ENCODE data around the gene PLXND1. TPM values are rescaled to one million over a fixed set of nuclear protein-coding genes. Genes with fewer than 3 reads are reported as not detected.

PLXND1 gene
- total RNA-seq, 1 donor from 2014 or later: 1.7 TPM

DNA sequence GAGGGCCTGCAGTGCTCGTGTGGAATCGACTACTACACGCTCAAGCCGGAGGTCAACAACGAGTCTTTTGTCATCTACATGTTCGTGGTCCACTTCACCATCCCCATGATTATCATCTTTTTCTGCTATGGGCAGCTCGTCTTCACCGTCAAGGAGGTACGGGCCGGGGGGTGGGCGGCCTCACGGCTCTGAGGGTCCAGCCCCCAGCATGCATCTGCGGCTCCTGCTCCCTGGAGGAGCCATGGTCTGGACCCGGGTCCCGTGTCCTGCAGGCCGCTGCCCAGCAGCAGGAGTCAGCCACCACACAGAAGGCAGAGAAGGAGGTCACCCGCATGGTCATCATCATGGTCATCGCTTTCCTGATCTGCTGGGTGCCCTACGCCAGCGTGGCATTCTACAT is 74.2 kb downstream of the PLXND1 start:
- Mint-ChIP-seq H3K27me3 (ENCODE audit: insufficient read depth) (peaks cover 3% of the 10 kb centered on the region), H3K9me3 (no peaks in the 10 kb centered on the region), H3K27ac (no peak overlapping the region), H3K4me3 (no peak overlapping the region), H3K36me3 (ENCODE audit: low read depth) (no peaks in the 10 kb centered on the region), H3K4me1 (ENCODE audit: low read depth) (no peaks in the 10 kb centered on the region)
- intact Hi-C loops (cut with micrococcal nuclease): no loop called here
- DNase-seq (ENCODE audit: low spot score): no peak

- no peak for DNase-seq (ENCODE audit: low spot score)
- intact Hi-C loops (cut with micrococcal nuclease): no loop called here
- H3K4me1 Mint-ChIP-seq (ENCODE audit: low read depth): no peaks in the 10 kb centered on the region
- no peaks in the 10 kb centered on the region for H3K9me3 Mint-ChIP-seq
- H3K27ac Mint-ChIP-seq: no peak overlapping the region
- no peak overlapping the region for H3K4me3 Mint-ChIP-seq
- no peaks in the 10 kb centered on the region for H3K27me3 Mint-ChIP-seq (ENCODE audit: insufficient read depth)
- H3K36me3 Mint-ChIP-seq (ENCODE audit: low read depth): no peaks in the 10 kb centered on the region
Measured at GRCh38 chr3:129531699-129532098, 74.8 kb downstream of the PLXND1 start.

DNA sequence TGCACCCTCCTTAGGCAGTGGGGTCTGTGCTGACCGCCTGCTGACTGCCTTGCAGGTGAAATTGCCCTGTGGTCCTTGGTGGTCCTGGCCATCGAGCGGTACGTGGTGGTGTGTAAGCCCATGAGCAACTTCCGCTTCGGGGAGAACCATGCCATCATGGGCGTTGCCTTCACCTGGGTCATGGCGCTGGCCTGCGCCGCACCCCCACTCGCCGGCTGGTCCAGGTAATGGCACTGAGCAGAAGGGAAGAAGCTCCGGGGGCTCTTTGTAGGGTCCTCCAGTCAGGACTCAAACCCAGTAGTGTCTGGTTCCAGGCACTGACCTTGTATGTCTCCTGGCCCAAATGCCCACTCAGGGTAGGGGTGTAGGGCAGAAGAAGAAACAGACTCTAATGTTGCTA is 75.7 kb downstream of the PLXND1 start:
- no peaks in the 10 kb centered on the region for H3K36me3 Mint-ChIP-seq (ENCODE audit: low read depth)
- H3K4me3 Mint-ChIP-seq: no peak overlapping the region
- no peaks in the 10 kb centered on the region for H3K4me1 Mint-ChIP-seq (ENCODE audit: low read depth)
- no peaks in the 10 kb centered on the region for H3K27me3 Mint-ChIP-seq (ENCODE audit: insufficient read depth)
- H3K9me3 Mint-ChIP-seq: no peaks in the 10 kb centered on the region
- H3K27ac Mint-ChIP-seq: no peak overlapping the region
- no peak for DNase-seq (ENCODE audit: low spot score)
- intact Hi-C loops (cut with micrococcal nuclease): no loop called here

- H3K4me3 Mint-ChIP-seq: no peak overlapping the region
- H3K27ac Mint-ChIP-seq: no peak overlapping the region
- no peaks in the 10 kb centered on the region for H3K36me3 Mint-ChIP-seq (ENCODE audit: low read depth)
- intact Hi-C loops (cut with micrococcal nuclease): no loop called here
- DNase-seq (ENCODE audit: low spot score): no peak
- H3K4me1 Mint-ChIP-seq (ENCODE audit: low read depth): no peaks in the 10 kb centered on the region
- H3K9me3 Mint-ChIP-seq: no peaks in the 10 kb centered on the region
- H3K27me3 Mint-ChIP-seq (ENCODE audit: insufficient read depth): no peaks in the 10 kb centered on the region
Measured at GRCh38 chr3:129530251-129530791, 76.2 kb downstream of the PLXND1 start.

- H3K27me3 Mint-ChIP-seq (ENCODE audit: insufficient read depth): no peaks in the 10 kb centered on the region
- intact Hi-C loops (cut with micrococcal nuclease): no loop called here
- H3K9me3 Mint-ChIP-seq: no peaks in the 10 kb centered on the region
- H3K4me3 Mint-ChIP-seq: no peak overlapping the region
- H3K36me3 Mint-ChIP-seq (ENCODE audit: low read depth): no peaks in the 10 kb centered on the region
- no peak for DNase-seq (ENCODE audit: low spot score)
- no peak overlapping the region for H3K27ac Mint-ChIP-seq
- H3K4me1 Mint-ChIP-seq (ENCODE audit: low read depth): no peaks in the 10 kb centered on the region
Measured at GRCh38 chr3:129529436-129530210, 76.9 kb downstream of the PLXND1 start.

GRCh38 chr3:129528589-129529100 is 77.8 kb downstream of the PLXND1 start, which contains the start of gene RHO:
RHO (plus strand) TSS chr3:129528639; CDS start chr3:129528734, 95 bp downstream.
- Mint-ChIP-seq H3K36me3 (ENCODE audit: low read depth) (no peaks in the 10 kb centered on the region), H3K4me1 (ENCODE audit: low read depth) (no peaks in the 10 kb centered on the region), H3K27me3 (ENCODE audit: insufficient read depth) (no peaks in the 10 kb centered on the region), H3K4me3 (no peak within 1 kb of the TSS), H3K27ac (no peak within 1 kb of the TSS), H3K9me3 (no peaks in the 10 kb centered on the region)
- no peak for DNase-seq (ENCODE audit: low spot score)
- intact Hi-C loops (cut with micrococcal nuclease): no loop called here

DNA sequence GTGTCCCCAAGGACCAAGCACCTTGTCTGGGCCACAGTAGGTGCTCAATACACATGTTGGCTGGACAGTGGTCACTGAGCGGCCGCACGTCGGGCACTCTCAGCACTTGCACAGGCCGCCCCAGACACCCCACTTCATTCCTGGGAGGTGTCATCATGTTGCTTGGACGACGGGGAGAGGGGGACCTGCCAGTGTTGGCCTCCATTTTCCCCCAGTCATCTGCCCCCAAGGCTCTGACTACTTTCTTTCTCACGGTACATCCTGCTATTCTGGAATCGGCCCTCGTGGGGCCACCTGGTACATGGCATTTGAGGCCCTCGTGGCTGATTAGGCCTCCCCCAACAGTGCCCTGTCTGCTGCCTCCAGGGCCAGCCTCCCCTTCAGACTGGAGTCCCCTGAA is 79.2 kb downstream of the PLXND1 start:
- no peak overlapping the region for H3K4me3 Mint-ChIP-seq
- no peaks in the 10 kb centered on the region for H3K36me3 Mint-ChIP-seq (ENCODE audit: low read depth)
- DNase-seq (ENCODE audit: low spot score): no peak
- intact Hi-C loops (cut with micrococcal nuclease): no loop called here
- no peaks in the 10 kb centered on the region for H3K27me3 Mint-ChIP-seq (ENCODE audit: insufficient read depth)
- H3K4me1 Mint-ChIP-seq (ENCODE audit: low read depth): no peaks in the 10 kb centered on the region
- H3K9me3 Mint-ChIP-seq: no peaks in the 10 kb centered on the region
- no peak overlapping the region for H3K27ac Mint-ChIP-seq

DNA sequence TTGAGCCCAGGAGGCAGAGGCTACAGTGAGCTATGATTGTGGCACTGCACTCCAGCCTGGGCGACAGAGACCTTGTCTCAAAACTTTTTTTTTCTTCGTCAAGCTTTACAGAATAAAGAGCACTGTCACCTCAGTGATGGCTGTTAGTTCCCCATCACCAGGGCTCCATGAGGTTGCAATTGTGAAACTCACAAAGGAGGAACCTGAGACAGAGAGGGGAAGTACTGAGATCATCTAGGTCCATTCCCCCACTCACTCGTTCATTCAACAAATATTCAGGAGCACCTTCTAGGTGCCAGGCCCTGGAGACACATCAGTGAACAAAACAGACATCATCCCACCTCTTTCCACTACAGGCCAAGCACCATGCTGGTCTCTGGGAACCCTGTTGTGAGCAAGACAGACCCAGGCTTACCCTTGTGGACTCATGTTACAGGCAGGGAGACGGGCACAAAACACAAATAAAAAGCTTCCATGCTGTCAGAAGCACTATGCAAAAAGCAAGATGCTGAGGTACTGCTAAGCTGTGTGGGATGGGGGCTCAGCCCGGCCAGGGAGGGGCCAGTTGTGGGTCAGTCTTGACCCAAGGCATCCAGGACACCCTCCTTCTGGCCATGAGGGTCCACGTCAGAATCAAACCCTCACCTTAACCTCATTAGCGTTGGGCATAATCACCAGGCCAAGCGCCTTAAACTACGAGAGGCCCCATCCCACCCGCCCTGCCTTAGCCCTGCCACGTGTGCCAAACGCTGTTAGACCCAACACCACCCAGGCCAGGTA is 80.2 kb downstream of the PLXND1 start:
- no peaks in the 10 kb centered on the region for H3K4me1 Mint-ChIP-seq (ENCODE audit: low read depth)
- no peaks in the 10 kb centered on the region for H3K27me3 Mint-ChIP-seq (ENCODE audit: insufficient read depth)
- H3K9me3 Mint-ChIP-seq: no peaks in the 10 kb centered on the region
- intact Hi-C loops (cut with micrococcal nuclease): no loop called here
- no peaks in the 10 kb centered on the region for H3K36me3 Mint-ChIP-seq (ENCODE audit: low read depth)
- H3K27ac Mint-ChIP-seq: no peak overlapping the region
- DNase-seq (ENCODE audit: low spot score): no peak
- no peak overlapping the region for H3K4me3 Mint-ChIP-seq

DNA sequence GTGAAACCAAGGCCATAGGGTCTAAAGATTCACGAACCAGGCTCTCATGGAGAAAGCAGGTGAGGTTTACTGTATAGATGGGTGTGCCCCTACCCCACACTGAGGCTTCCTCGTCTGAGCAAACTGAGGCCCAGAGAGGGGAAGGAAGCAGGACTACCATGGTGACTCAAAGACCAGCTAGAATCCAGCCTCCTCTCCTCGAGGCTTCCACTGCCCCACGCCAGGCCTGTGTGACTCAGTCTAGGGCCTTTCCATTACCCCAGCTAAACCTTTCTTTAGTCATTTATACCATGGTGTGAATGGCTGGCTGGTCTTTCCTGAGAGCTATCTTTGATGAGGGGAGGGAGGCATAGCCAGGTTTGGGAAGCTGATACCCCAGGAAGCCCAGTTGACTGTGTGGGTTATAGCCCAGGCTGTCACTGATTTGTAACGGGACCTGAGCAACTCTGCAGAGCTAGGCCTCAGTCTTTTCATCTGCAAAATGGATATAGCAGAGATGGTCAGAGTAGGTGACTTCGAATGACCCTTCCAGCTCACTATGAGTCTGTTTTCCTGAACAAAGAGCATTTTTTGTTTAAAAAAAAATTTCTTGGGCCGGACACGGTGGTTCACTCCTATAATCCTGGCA is 81.0 kb downstream of the PLXND1 start:
- no peak overlapping the region for H3K27ac Mint-ChIP-seq
- intact Hi-C loops (cut with micrococcal nuclease): no loop called here

GRCh38 chr3:129524081-129524480 is 82.4 kb downstream of the PLXND1 start:
- DNase-seq (ENCODE audit: low spot score): no peak
- no peaks in the 10 kb centered on the region for H3K36me3 Mint-ChIP-seq (ENCODE audit: low read depth)
- H3K27me3 Mint-ChIP-seq (ENCODE audit: insufficient read depth): no peaks in the 10 kb centered on the region
- no peaks in the 10 kb centered on the region for H3K4me1 Mint-ChIP-seq (ENCODE audit: low read depth)
- intact Hi-C loops (cut with micrococcal nuclease): no loop called here
- no peak overlapping the region for H3K4me3 Mint-ChIP-seq
- no peak overlapping the region for H3K27ac Mint-ChIP-seq
- no peaks in the 10 kb centered on the region for H3K9me3 Mint-ChIP-seq

More for the DNA sequence above, 81.0 kb downstream of the PLXND1 start:
- H3K27me3 Mint-ChIP-seq (ENCODE audit: insufficient read depth): no peaks in the 10 kb centered on the region
- DNase-seq (ENCODE audit: low spot score): no peak
- H3K4me3 Mint-ChIP-seq: no peak overlapping the region
- no peaks in the 10 kb centered on the region for H3K4me1 Mint-ChIP-seq (ENCODE audit: low read depth)
- no peaks in the 10 kb centered on the region for H3K9me3 Mint-ChIP-seq
- no peaks in the 10 kb centered on the region for H3K36me3 Mint-ChIP-seq (ENCODE audit: low read depth)

- intact Hi-C loops (cut with micrococcal nuclease): no loop called here
- Mint-ChIP-seq H3K36me3 (ENCODE audit: low read depth) (no peaks in the 10 kb centered on the region), H3K4me1 (ENCODE audit: low read depth) (no peaks in the 10 kb centered on the region), H3K4me3 (no peak overlapping the region), H3K9me3 (no peaks in the 10 kb centered on the region), H3K27me3 (ENCODE audit: insufficient read depth) (no peaks in the 10 kb centered on the region), H3K27ac (no peak overlapping the region)
- no peak for DNase-seq (ENCODE audit: low spot score)
Measured at GRCh38 chr3:129522953-129523352, 83.5 kb downstream of the PLXND1 start.

- Mint-ChIP-seq H3K27me3 (ENCODE audit: insufficient read depth) (no peaks in the 10 kb centered on the region), H3K4me3 (no peak overlapping the region), H3K36me3 (ENCODE audit: low read depth) (no peaks in the 10 kb centered on the region), H3K27ac (no peak overlapping the region), H3K9me3 (no peaks in the 10 kb centered on the region), H3K4me1 (ENCODE audit: low read depth) (no peaks in the 10 kb centered on the region)
- intact Hi-C loops (cut with micrococcal nuclease): no loop called here
- DNase-seq (ENCODE audit: low spot score): no peak
Measured at GRCh38 chr3:129521611-129522010, 84.9 kb downstream of the PLXND1 start.

DNA sequence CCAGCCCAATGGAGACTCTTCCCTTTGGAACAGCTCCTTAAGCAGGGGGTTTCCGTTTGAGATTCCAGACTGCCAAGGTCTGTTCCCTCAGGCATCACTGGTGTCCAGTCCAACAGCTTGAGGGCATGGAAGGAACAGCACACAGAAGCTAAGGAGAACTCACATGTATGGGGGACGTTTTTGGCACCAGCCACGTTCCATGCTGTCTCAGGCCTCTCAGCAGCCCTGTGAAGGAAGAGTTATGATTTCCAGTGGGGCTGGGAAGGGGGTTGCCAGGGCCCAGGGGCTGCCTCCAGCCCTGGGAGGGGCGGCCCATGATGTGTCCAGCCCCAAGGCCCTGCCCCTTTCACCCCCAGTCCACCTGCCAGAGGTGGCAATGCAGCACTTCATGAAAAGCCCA is 85.5 kb downstream of the PLXND1 start:
- Mint-ChIP-seq H3K27ac (no peak overlapping the region), H3K27me3 (ENCODE audit: insufficient read depth) (no peaks in the 10 kb centered on the region), H3K4me3 (no peak overlapping the region), H3K4me1 (ENCODE audit: low read depth) (no peaks in the 10 kb centered on the region), H3K9me3 (no peaks in the 10 kb centered on the region), H3K36me3 (ENCODE audit: low read depth) (no peaks in the 10 kb centered on the region)
- intact Hi-C loops (cut with micrococcal nuclease): no loop called here
- no peak for DNase-seq (ENCODE audit: low spot score)

All from activated T-helper 1 cell treated with anti-CD3 and anti-CD28 coated beads, Interleukin-12 subunit alpha, Interleukin-12 subunit beta, Interleukin-2, Interleukin-4 antibody, amounts not matched to agents 30 ng/mL and 10 ng/mL and 1 ng/mL, durations not matched to agents 14 hours and 24 hours and 36 hours (primary cell).